ENCODE results near the gene FSHR. TPM values are rescaled to one million over a fixed set of nuclear protein-coding genes. Genes with fewer than 3 reads are reported as not detected.

Gene FSHR
- total and polyA plus RNA-seq, 12 donors, result 0.17 to 0.47 (median 0.21) TPM; not detected in 6

DNA sequence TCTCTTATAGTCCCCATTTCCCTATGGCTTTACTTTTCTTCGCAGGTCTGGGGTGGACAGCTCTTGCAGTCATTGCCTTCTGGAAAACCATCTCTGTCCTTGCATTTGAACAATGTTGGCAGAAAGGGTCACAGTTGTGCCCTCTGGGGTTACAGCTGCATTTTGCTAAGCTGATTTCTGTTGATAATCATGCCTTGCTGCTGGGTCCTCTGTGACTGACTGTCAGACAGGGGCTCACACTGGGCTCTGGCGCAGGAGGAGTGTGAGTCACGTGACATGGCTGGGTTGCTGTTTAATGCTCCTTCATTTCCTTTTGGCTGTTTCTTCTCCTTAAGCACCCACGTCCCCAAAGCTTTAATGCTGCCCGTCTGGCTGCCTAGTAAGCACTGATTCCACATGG, 202.2 kb downstream of the FSHR start:
- WGBS, 2 donors, result 46 to 65% methylated on average over 5 of the region's 5 CpGs
- Histone ChIP-seq H3K9me3 (no peaks in the 10 kb centered on the region), H3K27me3 (no peaks in the 10 kb centered on the region), H3K4me1 (peaks cover 0 to 3% (median 0%) of the 10 kb centered on the region in 9 donors), H3K27ac (no peak overlapping the region), H3K4me3 (no peak overlapping the region), H3K36me3 (no peaks in the 10 kb centered on the region)
- ATAC-seq (no peak), DNase-seq (no peak)
- TF ChIP-seq, protein P1, sequence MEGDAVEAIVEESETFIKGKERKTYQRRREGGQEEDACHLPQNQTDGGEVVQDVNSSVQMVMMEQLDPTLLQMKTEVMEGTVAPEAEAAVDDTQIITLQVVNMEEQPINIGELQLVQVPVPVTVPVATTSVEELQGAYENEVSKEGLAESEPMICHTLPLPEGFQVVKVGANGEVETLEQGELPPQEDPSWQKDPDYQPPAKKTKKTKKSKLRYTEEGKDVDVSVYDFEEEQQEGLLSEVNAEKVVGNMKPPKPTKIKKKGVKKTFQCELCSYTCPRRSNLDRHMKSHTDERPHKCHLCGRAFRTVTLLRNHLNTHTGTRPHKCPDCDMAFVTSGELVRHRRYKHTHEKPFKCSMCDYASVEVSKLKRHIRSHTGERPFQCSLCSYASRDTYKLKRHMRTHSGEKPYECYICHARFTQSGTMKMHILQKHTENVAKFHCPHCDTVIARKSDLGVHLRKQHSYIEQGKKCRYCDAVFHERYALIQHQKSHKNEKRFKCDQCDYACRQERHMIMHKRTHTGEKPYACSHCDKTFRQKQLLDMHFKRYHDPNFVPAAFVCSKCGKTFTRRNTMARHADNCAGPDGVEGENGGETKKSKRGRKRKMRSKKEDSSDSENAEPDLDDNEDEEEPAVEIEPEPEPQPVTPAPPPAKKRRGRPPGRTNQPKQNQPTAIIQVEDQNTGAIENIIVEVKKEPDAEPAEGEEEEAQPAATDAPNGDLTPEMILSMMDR (IDR thresholded peaks at IDR 0.05), result no peak
- intact Hi-C loops (cut with DNase I), result loop anchor here in 1 of 10 donors (10.0 kb wide), 1 partner anchor 383 kb away; no protein-coding TSS in a partner anchor

DNA sequence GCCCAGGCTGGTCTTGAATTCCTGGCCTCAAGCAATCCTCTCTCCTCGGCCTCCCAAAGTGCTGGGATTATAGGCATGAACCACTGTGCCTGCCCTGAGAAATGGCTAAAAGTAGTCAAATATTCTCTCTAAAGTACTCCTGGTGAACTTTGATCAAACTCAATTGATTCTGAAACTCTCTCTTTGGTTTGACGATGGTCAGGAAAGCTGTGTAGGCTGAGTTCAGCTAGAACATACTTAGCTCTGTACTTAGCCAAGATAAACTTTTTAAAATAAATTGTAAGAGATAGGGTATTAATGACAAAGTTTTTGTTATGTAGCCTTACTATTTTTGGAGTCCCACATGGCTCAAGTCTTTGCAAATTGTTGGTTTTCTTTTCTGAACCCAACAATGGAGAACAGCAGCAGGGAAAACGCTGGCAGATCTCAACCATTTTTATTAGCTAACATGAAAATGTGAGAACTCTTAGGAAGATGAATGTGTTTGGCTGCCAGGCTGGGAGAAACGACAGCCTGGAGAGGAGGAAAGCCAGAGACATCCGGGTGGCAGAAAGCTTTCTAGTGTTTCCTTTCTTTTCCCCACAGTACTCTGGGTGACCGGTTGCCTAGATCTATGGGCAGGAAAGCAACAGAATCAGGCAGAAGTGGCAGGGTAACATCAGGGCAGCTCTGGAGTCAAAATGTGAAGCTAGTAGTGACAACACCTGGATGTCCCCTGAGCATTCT, 205.8 kb downstream of the FSHR start:
- no peaks in the 10 kb centered on the region for H3K9me3 ChIP-seq
- TF ChIP-seq, protein P1 (IDR thresholded peaks at IDR 0.05), result no peak
- no peak overlapping the region for H3K27ac ChIP-seq
- 38 to 39% methylated on average over 6 of the region's 6 CpGs for WGBS, 2 donors
- DNase-seq (no peak), ATAC-seq (no peak)
- no peaks in the 10 kb centered on the region for H3K27me3 ChIP-seq
- intact Hi-C loops (cut with DNase I), result loop anchor here in 7 of 10 donors (5.0 to 10.0 kb wide), 7 partner anchors 386 to 1546 kb away; no protein-coding TSS in a partner anchor
- H3K4me1 ChIP-seq, result peaks cover 0 to 8% (median 2%) of the 10 kb centered on the region in 9 donors
- no peak overlapping the region for H3K4me3 ChIP-seq
- H3K36me3 ChIP-seq, result no peaks in the 10 kb centered on the region

DNA sequence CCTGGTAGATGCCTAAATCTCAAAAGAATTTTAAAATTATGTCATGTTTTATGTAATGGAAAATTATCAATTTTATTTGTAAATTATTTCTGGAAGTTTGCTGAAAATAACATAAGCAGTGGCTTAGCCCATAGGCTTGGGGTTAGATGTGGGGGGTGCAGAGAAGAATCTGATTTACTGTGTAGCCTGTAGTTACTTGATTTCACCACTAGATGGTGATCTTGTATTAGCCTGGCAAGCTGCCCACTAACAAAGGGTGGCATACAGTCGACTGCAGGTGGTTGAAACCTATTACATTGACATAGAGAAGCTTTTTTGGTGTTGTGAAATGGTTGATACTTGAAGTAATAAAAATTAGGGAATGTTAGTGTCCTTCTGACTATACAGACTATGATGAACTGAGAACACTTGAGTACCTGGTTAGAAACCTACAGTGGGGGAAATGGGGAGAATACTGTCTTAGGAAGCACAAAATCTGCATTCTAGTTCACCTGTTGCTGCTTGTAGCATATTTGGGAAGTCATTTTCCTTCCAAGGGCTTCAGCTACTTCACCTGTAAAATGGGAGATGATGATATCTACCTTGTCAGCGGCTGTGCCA, 207.8 kb downstream of the FSHR start:
- peaks cover 0 to 15% (median 4%) of the 10 kb centered on the region in 9 donors for H3K4me1 ChIP-seq
- TF ChIP-seq, protein P1 (IDR thresholded peaks at IDR 0.05), result peak; percentile 83 to 93 (median 91)
- no peaks in the 10 kb centered on the region for H3K27me3 ChIP-seq
- H3K9me3 ChIP-seq, result no peaks in the 10 kb centered on the region
- intact Hi-C loops (cut with DNase I), result loop anchor here in 7 of 10 donors (5.0 to 10.0 kb wide), 7 partner anchors 388 to 1548 kb away; no protein-coding TSS in a partner anchor
- DNase-seq (peak in 1 of 2 donors; percentile 11), ATAC-seq (peak in 7 of 8 donors; percentile 58 to 84 (median 73))
- no peak overlapping the region for H3K4me3 ChIP-seq
- no peak overlapping the region for H3K27ac ChIP-seq
- WGBS, 2 donors, result 47 to 50% methylated on average over 2 of the region's 2 CpGs
- H3K36me3 ChIP-seq, result no peaks in the 10 kb centered on the region

DNA sequence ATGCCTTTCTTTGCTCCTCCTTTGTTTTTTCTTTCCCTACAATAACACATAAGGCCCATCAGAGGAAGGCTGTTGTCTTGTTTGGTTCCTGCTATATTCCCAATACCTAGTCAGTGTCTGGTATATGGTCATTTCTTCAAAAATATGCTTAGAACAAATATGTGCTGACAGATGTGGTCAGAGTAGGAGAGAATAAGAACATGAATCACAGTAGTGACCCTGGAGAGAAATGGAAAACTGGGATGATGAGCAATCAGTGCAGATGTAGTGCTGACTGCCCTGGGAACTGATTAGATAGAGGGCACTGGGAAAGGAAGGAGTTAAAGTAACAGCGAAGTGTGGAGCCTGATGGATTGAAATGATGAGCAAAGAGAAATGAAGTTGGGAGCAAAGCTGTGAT, 209.4 kb downstream of the FSHR start:
- Histone ChIP-seq H3K27ac (no peak overlapping the region), H3K4me3 (no peak overlapping the region), H3K27me3 (no peaks in the 10 kb centered on the region), H3K36me3 (no peaks in the 10 kb centered on the region), H3K9me3 (no peaks in the 10 kb centered on the region), H3K4me1 (peaks cover 0 to 23% (median 10%) of the 10 kb centered on the region in 9 donors)
- TF ChIP-seq, protein P1 (IDR thresholded peaks at IDR 0.05), result no peak
- 59 to 74% methylated on average over 1 of the region's 1 CpG for WGBS, 2 donors
- intact Hi-C loops (cut with DNase I), result loop anchor here in 8 of 10 donors (5.0 to 10.0 kb wide), 8 partner anchors 348 to 1550 kb away; no protein-coding TSS in a partner anchor
- ATAC-seq, result no peak
- no peak for DNase-seq

Data from heart right ventricle (tissue), 16 donors.